Measurements from ENCODE around the gene POMT2. TPM values are rescaled to one million over a fixed set of nuclear protein-coding genes. Genes with fewer than 3 reads are reported as not detected.

The POMT2 gene
- total RNA-seq, 4 donors from 2014 or later, result 12.0 to 77.4 (median 24.9) TPM

- in situ Hi-C loops (cut with MboI; ENCODE audit: low pct_ligation_motif_present in 1 of 4, low pct_unique_long_range_greater_than_20kb in 1 of 4, low sequenced_read_pairs in 3 of 4) (loop anchor here in 2 of 4 donors (10.0 to 25.0 kb wide), 4 partner anchors 130 to 438 kb away; partner anchors contain the start of genes AHSA1 (in 1 of the 2), VIPAS39 (in 1 of the 2) and ZDHHC22 (in 1 of the 2)), intact Hi-C loops (cut with DNase I; ENCODE audit: low total_unique reads) (no loop called here)
- Histone ChIP-seq H3K9me3 (no peaks in the 10 kb centered on the region), H3K27me3 (no peaks in the 10 kb centered on the region), H3K4me3 (no peak overlapping the region), H3K27ac (no peak overlapping the region), H3K36me3 (no peaks in the 10 kb centered on the region), H3K4me1 (peaks cover 0 to 9% (median 7%) of the 10 kb centered on the region in 4 donors)
- TF ChIP-seq POLR2AphosphoS5 (IDR thresholded peaks at IDR 0.05) (no peak), EP300 (IDR thresholded peaks at IDR 0.05; ENCODE audit: low read depth) (no peak), POLR2A (IDR thresholded peaks at IDR 0.05) (no peak), CTCF (IDR thresholded peaks at IDR 0.05) (no peak)
- 88% methylated on average over 11 of the region's 11 CpGs; no CpG with 5 or more reads in 1 of the 2 donors for WGBS, 2 donors (ENCODE audit: low coverage in 1 of 2)
- no peak for DNase-seq
Observed at GRCh38 chr14:77324816-77325745, 4.4 kb upstream of the POMT2 start.

- intact Hi-C loops (cut with DNase I; ENCODE audit: low total_unique reads), result no loop called here
- TF ChIP-seq CTCF (IDR thresholded peaks at IDR 0.05), result no peak
- no peak for TF ChIP-seq POLR2AphosphoS5 (IDR thresholded peaks at IDR 0.05)
- no peak for TF ChIP-seq EP300 (IDR thresholded peaks at IDR 0.05; ENCODE audit: low read depth)
- TF ChIP-seq POLR2A (IDR thresholded peaks at IDR 0.05), result no peak
- no peaks in the 10 kb centered on the region for H3K27me3 ChIP-seq
- no peak for DNase-seq
- no peaks in the 10 kb centered on the region for H3K9me3 ChIP-seq
- peaks cover 5 to 16% (median 14%) of the 10 kb centered on the region in 4 donors for H3K4me1 ChIP-seq
- 98% methylated on average over 3 of the region's 3 CpGs; no CpG with 5 or more reads in 1 of the 2 donors for WGBS, 2 donors (ENCODE audit: low coverage in 1 of 2)
- no peak overlapping the region for H3K4me3 ChIP-seq
- in situ Hi-C loops (cut with MboI; ENCODE audit: low pct_ligation_motif_present in 1 of 4, low pct_unique_long_range_greater_than_20kb in 1 of 4, low sequenced_read_pairs in 3 of 4), result loop anchor here in 2 of 4 donors (10.0 to 25.0 kb wide), 4 partner anchors 131 to 437 kb away; partner anchors contain the start of genes AHSA1 (in 1 of the 2), VIPAS39 (in 1 of the 2) and ZDHHC22 (in 1 of the 2)
- no peaks in the 10 kb centered on the region for H3K36me3 ChIP-seq
- no peak overlapping the region for H3K27ac ChIP-seq
Observed at GRCh38 chr14:77324289-77324688, 3.6 kb upstream of the POMT2 start.

GRCh38 chr14:77323571-77323970 lies 2.9 kb upstream of the POMT2 start:
- TF ChIP-seq POLR2A (IDR thresholded peaks at IDR 0.05) (no peak), POLR2AphosphoS5 (IDR thresholded peaks at IDR 0.05) (no peak), EP300 (IDR thresholded peaks at IDR 0.05; ENCODE audit: low read depth) (no peak), CTCF (IDR thresholded peaks at IDR 0.05) (no peak)
- WGBS, 2 donors (ENCODE audit: low coverage in 1 of 2), result 94% methylated on average over 4 of the region's 4 CpGs; no CpG with 5 or more reads in 1 of the 2 donors

GRCh38 chr14:77322951-77323350 lies 2.3 kb upstream of the POMT2 start:
- in situ Hi-C loops (cut with MboI; ENCODE audit: low pct_ligation_motif_present in 1 of 4, low pct_unique_long_range_greater_than_20kb in 1 of 4, low sequenced_read_pairs in 3 of 4), result loop anchor here in 2 of 4 donors (10.0 to 25.0 kb wide), 4 partner anchors 132 to 436 kb away; partner anchors contain the start of genes AHSA1 (in 1 of the 2), VIPAS39 (in 1 of the 2) and ZDHHC22 (in 1 of the 2)
- no peak overlapping the region for H3K4me3 ChIP-seq
- H3K27ac ChIP-seq, result no peak overlapping the region
- no peak for DNase-seq
- no peaks in the 10 kb centered on the region for H3K36me3 ChIP-seq
- no peaks in the 10 kb centered on the region for H3K27me3 ChIP-seq
- H3K9me3 ChIP-seq, result no peaks in the 10 kb centered on the region
- intact Hi-C loops (cut with DNase I; ENCODE audit: low total_unique reads), result no loop called here
- H3K4me1 ChIP-seq, result peaks cover 5 to 16% (median 14%) of the 10 kb centered on the region in 4 donors
- WGBS, 2 donors (ENCODE audit: low coverage in 1 of 2), result 98 to 100% methylated on average over 5 of the region's 5 CpGs
- TF ChIP-seq POLR2A (IDR thresholded peaks at IDR 0.05) (no peak), CTCF (IDR thresholded peaks at IDR 0.05) (no peak), EP300 (IDR thresholded peaks at IDR 0.05; ENCODE audit: low read depth) (no peak), POLR2AphosphoS5 (IDR thresholded peaks at IDR 0.05) (no peak)

More at GRCh38 chr14:77323571-77323970, 2.9 kb upstream of the POMT2 start:
- no peaks in the 10 kb centered on the region for H3K36me3 ChIP-seq
- intact Hi-C loops (cut with DNase I; ENCODE audit: low total_unique reads), result no loop called here
- H3K27me3 ChIP-seq, result no peaks in the 10 kb centered on the region
- H3K4me1 ChIP-seq, result peaks cover 5 to 16% (median 14%) of the 10 kb centered on the region in 4 donors
- no peak for DNase-seq
- no peak overlapping the region for H3K27ac ChIP-seq
- H3K4me3 ChIP-seq, result no peak overlapping the region
- in situ Hi-C loops (cut with MboI; ENCODE audit: low pct_ligation_motif_present in 1 of 4, low pct_unique_long_range_greater_than_20kb in 1 of 4, low sequenced_read_pairs in 3 of 4), result loop anchor here in 2 of 4 donors (10.0 to 25.0 kb wide), 4 partner anchors 131 to 436 kb away; partner anchors contain the start of genes AHSA1 (in 1 of the 2), VIPAS39 (in 1 of the 2) and ZDHHC22 (in 1 of the 2)
- H3K9me3 ChIP-seq, result no peaks in the 10 kb centered on the region
